Breast epithelium (tissue), 3 donors: Measurements from ENCODE around the gene GAK.

Experiments
- CTCF ChIP-seq, 3 donors: fragments of 450-650 bp; IDR thresholded peaks; one replicate each; pipeline ENCODE4 v1.5.1; 2016 to 2017; ENCODE audit warnings: antibody characterized with exemption in 3 of 3, mild to moderate bottlenecking in 3 of 3, moderate library complexity in 3 of 3
- POLR2AphosphoS5 ChIP-seq, 3 donors: sonication (generic); formaldehyde crosslinking; IDR thresholded peaks; one replicate each; pipeline ENCODE4 v1.6.1; 2017; ENCODE audit warnings: antibody characterized with exemption in 3 of 3

GRCh38 chr4:903066-904046 lies 28.8 kb downstream of the GAK start:
- TF ChIP-seq CTCF (IDR thresholded peaks at IDR 0.05) (no peak), POLR2AphosphoS5 (IDR thresholded peaks at IDR 0.05) (no peak)
